HEK293 (cell line): ENCODE results near the gene UBE3C.
A peak's percentile ranks its signal among the peaks of the same experiment; 100 is the strongest.

Experiments
- GLIS2 ChIP-seq: fragments of 450-650 bp; formaldehyde crosslinking; IDR thresholded peaks from 2 replicates; pipeline ENCODE4 v1.5.1; 2016; ENCODE audit warnings: missing biosample characterization, missing genetic modification characterization
- HIC1 ChIP-seq: fragments of 450-650 bp; formaldehyde crosslinking; IDR thresholded peaks from 2 replicates; pipeline ENCODE4 v1.5.1; 2016; ENCODE audit warnings: missing biosample characterization, missing genetic modification characterization
- MYNN ChIP-seq: fragments of 450-650 bp; formaldehyde crosslinking; IDR thresholded peaks from 2 replicates; pipeline ENCODE4 v1.5.1; 2016; ENCODE audit warnings: missing biosample characterization, missing genetic modification characterization, borderline replicate concordance
- PRDM10 ChIP-seq: fragments of 450-650 bp; formaldehyde crosslinking; IDR thresholded peaks from 2 replicates; pipeline ENCODE4 v1.5.1; 2016; ENCODE audit warnings: missing biosample characterization, missing genetic modification characterization
- SETDB1 ChIP-seq: IDR thresholded peaks from one replicate; pipeline ENCODE4 v1.6.1; 2017; ENCODE audit warnings: mild to moderate bottlenecking, low read length, moderate library complexity, mixed read lengths; ENCODE audit not compliant: insufficient read length
- TCF7L2 ChIP-seq: IDR thresholded peaks from 2 replicates; pipeline ENCODE4 v1.6.1; 2011; ENCODE audit warnings: low read depth, mild to moderate bottlenecking, inconsistent platforms, low read length, moderate library complexity, borderline replicate concordance
- YY1 ChIP-seq: fragments of 450-650 bp; formaldehyde crosslinking; IDR thresholded peaks from 2 replicates; pipeline ENCODE4 v1.5.1; 2018; ENCODE audit warnings: missing biosample characterization, missing genetic modification characterization
- ZBTB49 ChIP-seq: fragments of 450-650 bp; formaldehyde crosslinking; IDR thresholded peaks from 2 replicates; pipeline ENCODE4 v1.5.1; 2016; ENCODE audit warnings: missing biosample characterization, missing genetic modification characterization, low read depth
- ZBTB7A ChIP-seq: fragments of 450-650 bp; formaldehyde crosslinking; IDR thresholded peaks from 2 replicates; pipeline ENCODE4 v1.5.1; 2016; ENCODE audit warnings: low read depth, missing biosample characterization, missing genetic modification characterization
- ZBTB8A ChIP-seq: fragments of 450-650 bp; formaldehyde crosslinking; IDR thresholded peaks from 2 replicates; pipeline ENCODE4 v1.5.1; 2016; ENCODE audit warnings: missing biosample characterization, missing genetic modification characterization
- ZNF146 ChIP-seq: fragments of 450-650 bp; formaldehyde crosslinking; IDR thresholded peaks from 2 replicates; pipeline ENCODE4 v1.5.1; 2016; ENCODE audit warnings: missing biosample characterization, missing genetic modification characterization
- ZNF18 ChIP-seq: fragments of 450-650 bp; formaldehyde crosslinking; IDR thresholded peaks from 2 replicates; pipeline ENCODE4 v1.5.1; 2016; ENCODE audit warnings: missing biosample characterization, missing genetic modification characterization
- ZNF280C ChIP-seq: fragments of 450-650 bp; formaldehyde crosslinking; IDR thresholded peaks from 2 replicates; pipeline ENCODE4 v1.5.1; 2016; ENCODE audit warnings: missing biosample characterization, missing genetic modification characterization
- ZNF280D ChIP-seq: fragments of 450-650 bp; formaldehyde crosslinking; IDR thresholded peaks from 2 replicates; pipeline ENCODE4 v1.5.1; 2016; ENCODE audit warnings: missing biosample characterization, missing genetic modification characterization
- ZNF354C ChIP-seq: fragments of 450-650 bp; formaldehyde crosslinking; IDR thresholded peaks from 2 replicates; pipeline ENCODE4 v1.5.1; 2016; ENCODE audit warnings: missing biosample characterization, missing genetic modification characterization, low read depth, borderline replicate concordance
- ZNF544 ChIP-seq: fragments of 450-650 bp; formaldehyde crosslinking; IDR thresholded peaks from 2 replicates; pipeline ENCODE4 v1.5.0; 2017; ENCODE audit warnings: missing biosample characterization, missing genetic modification characterization
- ZNF600 ChIP-seq: fragments of 450-650 bp; formaldehyde crosslinking; IDR thresholded peaks from 2 replicates; pipeline ENCODE4 v1.5.1; 2016; ENCODE audit warnings: missing biosample characterization, missing genetic modification characterization
- ZNF776 ChIP-seq: fragments of 450-650 bp; formaldehyde crosslinking; IDR thresholded peaks from 2 replicates; pipeline ENCODE4 v1.5.0; 2017; ENCODE audit warnings: missing biosample characterization, missing genetic modification characterization, borderline replicate concordance

The UBE3C gene

GRCh38 chr7:157139111-157139809, 534 bp downstream of the UBE3C start (continued):
- TF ChIP-seq ZNF280C (no peak), ZNF18 (tag by site-specific recombination) (no peak), PRDM10 (tag by site-specific recombination) (no peak), ZNF354C (tag by site-specific recombination) (no peak), MYNN (no peak), ZNF544 (tag by site-specific recombination) (no peak), GLIS2 (peak; percentile 47; the same call in 1 of the 2 replicates), SETDB1 (no peak), ZNF776 (tag by site-specific recombination) (no peak), HIC1 (tag by site-specific recombination) (no peak), YY1 (tag by site-specific recombination) (no peak), ZBTB7A (tag by site-specific recombination) (no peak), ZNF280D (no peak), ZNF600 (tag by site-specific recombination) (no peak), TCF7L2 (no peak), ZBTB49 (no peak), ZBTB8A (0 out of 2 replicates have a peak, but pooled peaks have one; percentile 20), ZNF146 (tag by site-specific recombination) (no peak)
